Endothelial cell of umbilical vein (primary cell): ENCODE measurements around the gene ST3GAL5. TPM values are rescaled to one million over a fixed set of nuclear protein-coding genes. Genes with fewer than 3 reads are reported as not detected.

Experiments
- BruUV-seq: library from RNA; stranded (reverse); fragments of 400-500 nt; replicated peaks from 2 replicates; lab custom pipeline; 2021; lab: Mats Ljungman, UMichigan
- CTCF ChIA-PET: fragments of 300-600, 350-600 bp; sonication (Branson Sonifier 250); formaldehyde crosslinking; loops from one replicate; lab custom pipeline; 2021; ENCODE audit warnings: antibody characterized with exemption, inconsistent platforms; lab: Charles Lee
- POLR2A ChIA-PET: fragments of 300-600, 350-600 bp; sonication (Branson Sonifier 250); formaldehyde crosslinking; loops from one replicate; lab custom pipeline; 2021; ENCODE audit warnings: antibody characterized with exemption, inconsistent platforms; lab: Charles Lee
- DNase-seq: peaks from one replicate; pipeline ENCODE4 v3.0.0-alpha.2; 2011; ENCODE audit warnings: low read depth, low spot score
- FAIRE-seq: peaks from 2 replicates; lab custom pipeline; 2011; peaks lifted over from hg19 to GRCh38; lab: Jason Lieb, UNC
- H2AFZ ChIP-seq: 2 replicates; pipeline ENCODE4 v1.6.0; 2012; ENCODE audit warnings: low read depth, low read length, control low read depth, inconsistent platforms
- H3K27ac ChIP-seq: 2 replicates; pipeline ENCODE4 v1.5.1; 2011; ENCODE audit warnings: low read depth, mild to moderate bottlenecking, control low read depth, low read length, moderate library complexity; ENCODE audit not compliant: insufficient read depth
- H3K27me3 ChIP-seq, 2 experiments: 2 replicates each; pipeline versions ENCODE4 v1.6.0 to v1.6.1; 2011; ENCODE audit warnings: low read length in 2 of 2, mixed read lengths in 1 of 2; ENCODE audit not compliant: control insufficient read depth in 2 of 2, insufficient read depth in 2 of 2
- H3K36me3 ChIP-seq, 2 experiments: 2 replicates in 1 of 2; 3 replicates in 1 of 2; pipeline ENCODE4 v1.5.1; 2011; ENCODE audit warnings: low read length in 2 of 2, mild to moderate bottlenecking in 1 of 2, moderate library complexity in 1 of 2; ENCODE audit not compliant: control insufficient read depth in 2 of 2, insufficient read depth in 2 of 2; ENCODE audit errors: extremely low read depth in 1 of 2
- H3K4me1 ChIP-seq: 3 replicates; pipeline ENCODE4 v1.5.1; 2011; ENCODE audit warnings: mild to moderate bottlenecking, low read length; ENCODE audit not compliant: control insufficient read depth, insufficient read depth; ENCODE audit errors: extremely low read depth
- H3K4me2 ChIP-seq: 2 replicates; pipeline ENCODE4 v1.6.1; 2011; ENCODE audit warnings: low read length, control low read depth, mixed read lengths; ENCODE audit not compliant: insufficient read depth
- H3K4me3 ChIP-seq, 3 experiments: fragments of 200-600 bp in 1 of 3; sonication (generic), shearing (Covaris generic) in 1 of 3; replicated peaks in 1 of 3; 2 replicates each; pipeline ENCODE4 v1.5.1; 2011 to 2016; ENCODE audit warnings: control low read depth in 3 of 3, low read length in 3 of 3, mild to moderate bottlenecking in 2 of 3, inconsistent platforms in 1 of 3, low read depth in 1 of 3, moderate library complexity in 1 of 3; ENCODE audit not compliant: insufficient read depth in 1 of 3
- H3K79me2 ChIP-seq: 2 replicates; pipeline ENCODE4 v1.6.0; 2012; ENCODE audit warnings: low read length, inconsistent platforms; ENCODE audit not compliant: control insufficient read depth, insufficient read depth
- H3K9ac ChIP-seq: replicated peaks from 2 replicates; pipeline ENCODE3; 2011; ENCODE audit warnings: low read length, control low read depth; ENCODE audit not compliant: insufficient read depth; ENCODE audit errors: extremely low read depth
- H3K9me1 ChIP-seq: replicated peaks from 3 replicates; pipeline ENCODE4 v1.6.0; 2011; ENCODE audit warnings: mild to moderate bottlenecking, low read length; ENCODE audit not compliant: control insufficient read depth, insufficient read depth; ENCODE audit errors: extremely low read depth
- H3K9me3 ChIP-seq: replicated peaks from 2 replicates; pipeline ENCODE4 v1.5.1; 2012; ENCODE audit warnings: low read length, inconsistent platforms; ENCODE audit not compliant: control insufficient read depth, insufficient read depth
- H4K20me1 ChIP-seq: replicated peaks from 2 replicates; pipeline ENCODE3; 2011; ENCODE audit warnings: mild to moderate bottlenecking, low read length; ENCODE audit not compliant: control insufficient read depth, insufficient read depth; ENCODE audit errors: extremely low read depth
- CTCF ChIP-seq, 2 donors: IDR thresholded peaks; 1 replicate in 1 of 2; 2 replicates in 1 of 2; pipeline ENCODE4 v1.5.1; 2011; ENCODE audit warnings: low read length in 2 of 2, mild to moderate bottlenecking in 2 of 2, moderate library complexity in 2 of 2, control low read depth in 1 of 2, inconsistent platforms in 1 of 2, low read depth in 1 of 2; ENCODE audit not compliant: insufficient read depth in 1 of 2; ENCODE audit errors: extremely low read depth in 1 of 2
- EZH2 ChIP-seq: IDR thresholded peaks from 2 replicates; pipeline ENCODE4 v1.6.1; 2012; ENCODE audit warnings: borderline replicate concordance, low read depth, mild to moderate bottlenecking, moderate library complexity, low read length, inconsistent platforms; ENCODE audit not compliant: severe bottlenecking
- GATA2 ChIP-seq: IDR thresholded peaks from 2 replicates; pipeline ENCODE4 v1.7.0; 2011; ENCODE audit warnings: low read depth, mild to moderate bottlenecking, moderate library complexity, mixed read lengths, low read length; ENCODE audit not compliant: insufficient read length, insufficient read depth
- JUN ChIP-seq: IDR thresholded peaks from 2 replicates; pipeline ENCODE4 v1.6.1; 2011; ENCODE audit warnings: borderline replicate concordance, low read depth; ENCODE audit not compliant: insufficient read length, insufficient read depth
- MYC ChIP-seq: IDR thresholded peaks from one replicate; pipeline ENCODE4 v1.6.1; 2011; ENCODE audit warnings: mild to moderate bottlenecking, low read depth, low read length
- POLR2A ChIP-seq: IDR thresholded peaks from 2 replicates; pipeline ENCODE4 v1.6.1; 2012; ENCODE audit warnings: low read depth, mild to moderate bottlenecking, control low read depth, low read length
- dilution Hi-C: fragments of 300-500 bp; cut with MboI; formaldehyde crosslinking; loops from one replicate; pipeline ENCODE4 v1.15.0; 2019; ENCODE audit warnings: low sequenced_read_pairs; ENCODE audit not compliant: extremely low pct_ligation_motif_present
- intact Hi-C: fragments of 100-400 bp; cut with micrococcal nuclease; formaldehyde crosslinking; loops from one replicate; pipeline ENCODE4 v1.10.0; 2022
- polyA plus RNA-seq, 4 experiments: library from polyadenylated mRNA; depleted of rRNA in 3 of 4; stranded (reverse) in 3 of 4; unstranded in 1 of 4; fragments of >200 nt; gene quantifications; 2 replicates each; pipeline versions ENCODE4 v1.2.1 to v1.2.3, GENCODE V29; 2011 to 2012; ENCODE audit warnings: missing spikeins in 1 of 4
- total RNA-seq: library from RNA; stranded (reverse); gene quantifications from 2 replicates; pipeline ENCODE4 v1.2.3, GENCODE V29; 2021
- TF ChIP-seq, protein P1 (sequence below): IDR thresholded peaks from 2 replicates; pipeline ENCODE4 v1.6.1; 2011; ENCODE audit not compliant: insufficient read depth, insufficient read length

ST3GAL5 gene
- total and polyA plus RNA-seq, 2 donors (not counting 3 experiments of a cell fraction or from before 2014, with no cell fraction given): 9.5 to 16.0 TPM

- H3K4me3 ChIP-seq: no peak overlapping the region
- no peak overlapping the region for H3K4me2 ChIP-seq
- no peak overlapping the region for H3K27ac ChIP-seq
- intact Hi-C loops: no loop called here
- no peaks in the 10 kb centered on the region for H3K9me1 ChIP-seq
- DNase-seq (no peak), FAIRE-seq (no peak)
- H3K79me2 ChIP-seq: no peaks in the 10 kb centered on the region
- peaks cover 7 to 8% of the 10 kb centered on the region in 2 experiments for H3K27me3 ChIP-seq
- TF ChIP-seq EZH2 (no peak), CTCF (IDR thresholded peaks at IDR 0.05; ENCODE audit: extremely low read depth in 1 of 2, insufficient read depth in 1 of 2, low read depth in 1 of 2, low read length in 2 of 2) (no peak), POLR2A (no peak), GATA2 (no peak), MYC (no peak)
- TF ChIP-seq, protein P1, sequence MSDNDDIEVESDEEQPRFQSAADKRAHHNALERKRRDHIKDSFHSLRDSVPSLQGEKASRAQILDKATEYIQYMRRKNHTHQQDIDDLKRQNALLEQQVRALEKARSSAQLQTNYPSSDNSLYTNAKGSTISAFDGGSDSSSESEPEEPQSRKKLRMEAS: no peak
- CTCF ChIA-PET: interaction anchor here (0.9 kb wide), 2 partner anchors 8 to 13 kb away, joined by 3 read pairs; no protein-coding TSS in a partner anchor
- H2AFZ ChIP-seq: no peak overlapping the region
- no TSS peak for BruUV-seq
- POLR2A ChIA-PET: no interaction called here
- H3K4me1 ChIP-seq: no peaks in the 10 kb centered on the region
- no peak overlapping the region for H3K9ac ChIP-seq
- H3K36me3 ChIP-seq: no peaks in the 10 kb centered on the region
- H3K9me3 ChIP-seq: no peaks in the 10 kb centered on the region
- dilution Hi-C loops: no loop called here
- no peaks in the 10 kb centered on the region for H4K20me1 ChIP-seq
Measured at GRCh38 chr2:85902496-85902895, 13.7 kb upstream of the ST3GAL5 start.

GRCh38 chr2:85901155-85901554, 12.4 kb upstream of the ST3GAL5 start:
- CTCF ChIA-PET: interaction anchor here (0.8 to 1.9 kb wide), 3 partner anchors 20 to 178 kb away, joined by 3 to 4 read pairs (median 4); no protein-coding TSS in a partner anchor
- no peak overlapping the region for H3K4me2 ChIP-seq
- FAIRE-seq (no peak), DNase-seq (no peak)
- no peaks in the 10 kb centered on the region for H3K9me3 ChIP-seq
- TF ChIP-seq GATA2 (no peak), EZH2 (no peak), CTCF (IDR thresholded peaks at IDR 0.05; ENCODE audit: extremely low read depth in 1 of 2, insufficient read depth in 1 of 2, low read depth in 1 of 2, low read length in 2 of 2) (no peak), JUN (no peak)
- TF ChIP-seq, protein P1: no peak
- H3K9me1 ChIP-seq: no peaks in the 10 kb centered on the region
- no peak overlapping the region for H3K27ac ChIP-seq
- H3K9ac ChIP-seq: no peak overlapping the region
- H3K4me1 ChIP-seq: no peaks in the 10 kb centered on the region
- dilution Hi-C loops (no loop called here), intact Hi-C loops (no loop called here)
- no peaks in the 10 kb centered on the region for H3K79me2 ChIP-seq
- peaks cover 3 to 8% of the 10 kb centered on the region in 2 experiments for H3K27me3 ChIP-seq
- POLR2A ChIA-PET: no interaction called here
- no peaks in the 10 kb centered on the region for H4K20me1 ChIP-seq
- H3K36me3 ChIP-seq: no peaks in the 10 kb centered on the region
- H3K4me3 ChIP-seq: no peak overlapping the region
- no TSS peak for BruUV-seq
- no peak overlapping the region for H2AFZ ChIP-seq
